ENCODE measurements around the gene CDC5L. TPM values are rescaled to one million over a fixed set of nuclear protein-coding genes. Genes with fewer than 3 reads are reported as not detected.

CDC5L gene
- total RNA-seq, 2 donors from 2014 or later: 18.0 to 18.9 TPM

- no peaks in the 10 kb centered on the region for H3K9me3 ChIP-seq
- H3K36me3 ChIP-seq: no peaks in the 10 kb centered on the region
- WGBS: 100% methylated on average over 5 of the region's 5 CpGs
- intact Hi-C loops (cut with DNase I): loop anchor here (5.0 kb wide), 2 partner anchors 160 to 1445 kb away; no protein-coding TSS in a partner anchor
- H3K27me3 ChIP-seq (replicated peaks; ENCODE audit: insufficient read depth): no peaks in the 10 kb centered on the region
- H3K4me1 ChIP-seq (replicated peaks): peaks cover 9% of the 10 kb centered on the region
- no peak overlapping the region for H3K4me3 ChIP-seq
- TF ChIP-seq POLR2A (IDR thresholded peaks at IDR 0.05) (no peak), POLR2AphosphoS5 (IDR thresholded peaks at IDR 0.05) (no peak)
- TF ChIP-seq, protein P1, sequence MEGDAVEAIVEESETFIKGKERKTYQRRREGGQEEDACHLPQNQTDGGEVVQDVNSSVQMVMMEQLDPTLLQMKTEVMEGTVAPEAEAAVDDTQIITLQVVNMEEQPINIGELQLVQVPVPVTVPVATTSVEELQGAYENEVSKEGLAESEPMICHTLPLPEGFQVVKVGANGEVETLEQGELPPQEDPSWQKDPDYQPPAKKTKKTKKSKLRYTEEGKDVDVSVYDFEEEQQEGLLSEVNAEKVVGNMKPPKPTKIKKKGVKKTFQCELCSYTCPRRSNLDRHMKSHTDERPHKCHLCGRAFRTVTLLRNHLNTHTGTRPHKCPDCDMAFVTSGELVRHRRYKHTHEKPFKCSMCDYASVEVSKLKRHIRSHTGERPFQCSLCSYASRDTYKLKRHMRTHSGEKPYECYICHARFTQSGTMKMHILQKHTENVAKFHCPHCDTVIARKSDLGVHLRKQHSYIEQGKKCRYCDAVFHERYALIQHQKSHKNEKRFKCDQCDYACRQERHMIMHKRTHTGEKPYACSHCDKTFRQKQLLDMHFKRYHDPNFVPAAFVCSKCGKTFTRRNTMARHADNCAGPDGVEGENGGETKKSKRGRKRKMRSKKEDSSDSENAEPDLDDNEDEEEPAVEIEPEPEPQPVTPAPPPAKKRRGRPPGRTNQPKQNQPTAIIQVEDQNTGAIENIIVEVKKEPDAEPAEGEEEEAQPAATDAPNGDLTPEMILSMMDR (IDR thresholded peaks at IDR 0.05): no peak
- H3K27ac ChIP-seq: no peak overlapping the region
- DNase-seq (ENCODE audit: low spot score): no peak
Observed at GRCh38 chr6:44477293-44477894, 89.9 kb downstream of the CDC5L start.

GRCh38 chr6:44478158-44478557 is 90.7 kb downstream of the CDC5L start:
- no peaks in the 10 kb centered on the region for H3K27me3 ChIP-seq (replicated peaks; ENCODE audit: insufficient read depth)
- H3K4me3 ChIP-seq: no peak overlapping the region
- DNase-seq (ENCODE audit: low spot score): no peak
- no peak overlapping the region for H3K27ac ChIP-seq
- peaks cover 9% of the 10 kb centered on the region for H3K4me1 ChIP-seq (replicated peaks)
- WGBS: 83% methylated on average over 3 of the region's 3 CpGs
- no peaks in the 10 kb centered on the region for H3K36me3 ChIP-seq
- H3K9me3 ChIP-seq: no peaks in the 10 kb centered on the region
- intact Hi-C loops (cut with DNase I): loop anchor here (5.0 kb wide), 2 partner anchors 159 to 1444 kb away; no protein-coding TSS in a partner anchor
- TF ChIP-seq POLR2AphosphoS5 (IDR thresholded peaks at IDR 0.05): no peak
- no peak for TF ChIP-seq POLR2A (IDR thresholded peaks at IDR 0.05)

GRCh38 chr6:44478591-44479254 is 91.2 kb downstream of the CDC5L start:
- no peak overlapping the region for H3K27ac ChIP-seq
- intact Hi-C loops (cut with DNase I): loop anchor here (5.0 kb wide), 2 partner anchors 159 to 1444 kb away; no protein-coding TSS in a partner anchor

DNA sequence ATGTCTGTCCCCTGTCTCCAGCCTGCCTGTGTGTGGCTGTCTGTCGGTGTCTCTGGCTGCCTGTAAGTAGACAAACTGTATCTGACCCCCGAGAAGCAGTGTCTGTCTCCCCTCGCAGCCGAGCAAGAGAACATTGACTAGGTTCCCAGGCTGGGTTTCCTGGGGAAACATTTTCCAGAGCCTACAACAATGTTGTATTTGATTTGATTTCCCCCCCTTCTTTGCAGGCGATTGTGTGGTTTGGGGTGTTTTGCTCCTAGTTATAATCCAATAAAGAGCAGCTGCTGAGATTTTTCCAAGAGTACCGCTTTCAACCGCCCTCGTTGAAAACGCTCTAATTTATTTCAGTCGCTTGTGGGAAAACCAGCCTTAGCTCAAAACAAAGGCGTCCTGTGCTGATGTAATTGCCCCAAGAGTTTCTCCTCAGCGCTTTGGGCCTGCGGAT is 92.6 kb downstream of the CDC5L start:
- Histone ChIP-seq H3K27me3 (replicated peaks; ENCODE audit: insufficient read depth) (no peaks in the 10 kb centered on the region), H3K4me3 (no peak overlapping the region), H3K9me3 (no peaks in the 10 kb centered on the region), H3K27ac (no peak overlapping the region), H3K4me1 (replicated peaks) (peaks cover 9% of the 10 kb centered on the region), H3K36me3 (no peaks in the 10 kb centered on the region)
- DNase-seq (ENCODE audit: low spot score): no peak
- TF ChIP-seq, protein P1 (IDR thresholded peaks at IDR 0.05): no peak
- TF ChIP-seq POLR2A (IDR thresholded peaks at IDR 0.05): no peak
- no peak for TF ChIP-seq POLR2AphosphoS5 (IDR thresholded peaks at IDR 0.05)
- WGBS: 71% methylated on average over 13 of the region's 13 CpGs
- intact Hi-C loops (cut with DNase I): no loop called here

More at GRCh38 chr6:44478591-44479254, 91.2 kb downstream of the CDC5L start:
- H3K4me1 ChIP-seq (replicated peaks): peaks cover 9% of the 10 kb centered on the region
- WGBS: 62% methylated on average over 11 of the region's 11 CpGs
- no peaks in the 10 kb centered on the region for H3K27me3 ChIP-seq (replicated peaks; ENCODE audit: insufficient read depth)
- H3K36me3 ChIP-seq: no peaks in the 10 kb centered on the region
- no peaks in the 10 kb centered on the region for H3K9me3 ChIP-seq
- TF ChIP-seq POLR2AphosphoS5 (IDR thresholded peaks at IDR 0.05): peak; percentile 32
- TF ChIP-seq POLR2A (IDR thresholded peaks at IDR 0.05): no peak
- DNase-seq (ENCODE audit: low spot score): no peak
- H3K4me3 ChIP-seq: no peak overlapping the region

- Histone ChIP-seq H3K27me3 (replicated peaks; ENCODE audit: insufficient read depth) (no peaks in the 10 kb centered on the region), H3K27ac (no peak overlapping the region), H3K4me3 (no peak overlapping the region), H3K4me1 (replicated peaks) (peaks cover 4% of the 10 kb centered on the region), H3K9me3 (no peaks in the 10 kb centered on the region), H3K36me3 (no peaks in the 10 kb centered on the region)
- 93% methylated on average over 6 of the region's 6 CpGs for WGBS
- TF ChIP-seq POLR2A (IDR thresholded peaks at IDR 0.05) (no peak), POLR2AphosphoS5 (IDR thresholded peaks at IDR 0.05) (no peak)
- TF ChIP-seq, protein P1 (IDR thresholded peaks at IDR 0.05): no peak
- intact Hi-C loops (cut with DNase I): no loop called here
- no peak for DNase-seq (ENCODE audit: low spot score)
Observed at GRCh38 chr6:44481056-44481455, 93.5 kb downstream of the CDC5L start.

Measured in prostate gland (tissue), 2 donors.